Liver (tissue), 3 donors: Measurements from ENCODE around the gene ACOXL.

ENCODE experiments used
- CTCF ChIP-seq: fragments of 150-350 bp; IDR thresholded peaks from 2 replicates; pipeline ENCODE4 v1.5.1; 2017; ENCODE audit warnings: improper control_type of control experiment, low read depth, low read length; ENCODE audit not compliant: missing input control
- JUND ChIP-seq, 2 donors: IDR thresholded peaks; 2 replicates each; pipeline ENCODE4 v1.6.1; 2016; ENCODE audit warnings: antibody characterized with exemption in 2 of 2
- RAD21 ChIP-seq, 2 donors: IDR thresholded peaks; 2 replicates each; pipeline ENCODE4 v1.6.1; 2016; ENCODE audit warnings: antibody characterized with exemption in 2 of 2, mild to moderate bottlenecking in 2 of 2
- SP1 ChIP-seq: IDR thresholded peaks from 2 replicates; pipeline ENCODE4 v1.6.1; 2018; ENCODE audit warnings: antibody characterized with exemption, mild to moderate bottlenecking
- TF ChIP-seq, protein P1 (sequence below): IDR thresholded peaks from 2 replicates; pipeline ENCODE4 v1.6.1; 2016; ENCODE audit warnings: antibody characterized with exemption
- donor health status: healthy.
- donor health status: healthy.

DNA sequence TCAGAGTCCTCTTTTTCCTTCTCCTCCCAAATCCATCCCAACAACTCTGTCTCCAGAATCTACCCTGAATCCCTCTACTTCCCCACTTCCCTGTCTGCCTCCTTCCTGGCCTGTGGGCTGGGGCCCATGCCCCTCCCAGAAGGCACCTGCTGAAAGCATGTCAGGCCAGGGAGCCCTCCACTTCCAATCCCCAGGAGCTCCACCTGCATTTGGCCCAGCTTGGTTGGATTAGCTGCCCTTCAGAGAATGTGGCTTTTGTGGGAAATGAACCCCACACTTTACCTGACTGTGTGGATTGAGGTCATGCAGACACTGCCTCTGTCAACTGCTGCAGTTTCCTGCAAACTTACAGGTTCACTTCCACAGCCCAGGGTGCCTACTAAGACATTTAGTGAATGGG is 58.5 kb downstream of the ACOXL start:
- TF ChIP-seq CTCF (no peak), JUND (IDR thresholded peaks at IDR 0.05) (no peak), RAD21 (IDR thresholded peaks at IDR 0.05) (no peak), SP1 (no peak)
- TF ChIP-seq, protein P1, sequence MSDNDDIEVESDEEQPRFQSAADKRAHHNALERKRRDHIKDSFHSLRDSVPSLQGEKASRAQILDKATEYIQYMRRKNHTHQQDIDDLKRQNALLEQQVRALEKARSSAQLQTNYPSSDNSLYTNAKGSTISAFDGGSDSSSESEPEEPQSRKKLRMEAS: no peak
